Activated T-cell treated with anti-CD3 and anti-CD28 coated beads for 24 hours (primary cell): Measurements from ENCODE around the gene FBXL19.
A peak's percentile ranks its signal among the peaks of the same experiment; 100 is the strongest.
"Not testable (repeated sequence)": the region's sequence is repeated elsewhere in the genome, so short reads cannot be mapped to it uniquely, and the experiment has no call there.

ENCODE experiments used
- DNase-seq: peaks from one replicate; pipeline ENCODE4 v3.0.0-alpha.2; 2020; ENCODE audit warnings: low read depth

FBXL19 gene

GRCh38 chr16:30922960-30923535, 324 bp upstream of the FBXL19 start:
- DNase-seq: peak; percentile 94

- no peak for DNase-seq
These were observed 922 bp downstream of the FBXL19 start for GRCh38 chr16:30924076-30924912.

GRCh38 chr16:30924913-30925631, 1.7 kb downstream of the FBXL19 start:
- DNase-seq: no peak

GRCh38 chr16:30925632-30925987, 2.2 kb downstream of the FBXL19 start:
- no peak for DNase-seq

GRCh38 chr16:30925995-30926811, 2.8 kb downstream of the FBXL19 start:
- DNase-seq: no peak

- DNase-seq: no peak
These were observed 3.8 kb downstream of the FBXL19 start for GRCh38 chr16:30926937-30927788.

- peak; percentile 46 for DNase-seq
These were observed 4.5 kb downstream of the FBXL19 start for GRCh38 chr16:30927789-30928378.

GRCh38 chr16:30928390-30928789, 5.0 kb downstream of the FBXL19 start:
- no peak for DNase-seq

GRCh38 chr16:30929167-30929566, 5.8 kb downstream of the FBXL19 start:
- no peak for DNase-seq

GRCh38 chr16:30930160-30930571, 6.8 kb downstream of the FBXL19 start:
- no peak for DNase-seq

GRCh38 chr16:30931068-30931650, 7.8 kb downstream of the FBXL19 start:
- DNase-seq: no peak

- DNase-seq: no peak
These were observed 11.6 kb downstream of the FBXL19 start for GRCh38 chr16:30934827-30935557.

- no peak for DNase-seq
These were observed 14.3 kb downstream of the FBXL19 start for GRCh38 chr16:30937692-30938091.

- not testable (repeated sequence) for DNase-seq
These were observed 16.2 kb downstream of the FBXL19 start for GRCh38 chr16:30939571-30939970.

- peak; percentile 59 for DNase-seq
These were observed 18.4 kb downstream of the FBXL19 start for GRCh38 chr16:30941600-30942425.

GRCh38 chr16:30942426-30942806, 19.0 kb downstream of the FBXL19 start:
- DNase-seq: no peak

- DNase-seq: no peak
These were observed 21.0 kb downstream of the FBXL19 start for GRCh38 chr16:30944352-30944751.

- no peak for DNase-seq
These were observed 23.5 kb downstream of the FBXL19 start for GRCh38 chr16:30946671-30947540.
